ENCODE data around the gene MAGI1.

The MAGI1 gene

GRCh38 chr3:65493938-65494337 is 544.8 kb downstream of the MAGI1 start:
- no peak overlapping the region for H3K9ac ChIP-seq (ENCODE audit: low read depth, low read length)
- H3K9me3 ChIP-seq (ENCODE audit: control insufficient read depth, insufficient read depth, low read length) = no peaks in the 10 kb centered on the region
- H3K36me3 ChIP-seq (ENCODE audit: insufficient read depth, low read length) = no peaks in the 10 kb centered on the region
- H3K4me1 ChIP-seq (ENCODE audit: insufficient read depth, low read length) = no peaks in the 10 kb centered on the region

GRCh38 chr3:65493371-65493882 is 545.3 kb downstream of the MAGI1 start:
- H3K36me3 ChIP-seq (ENCODE audit: insufficient read depth, low read length) = no peaks in the 10 kb centered on the region
- no peak overlapping the region for H3K9ac ChIP-seq (ENCODE audit: low read depth, low read length)
- H3K9me3 ChIP-seq (ENCODE audit: control insufficient read depth, insufficient read depth, low read length) = no peaks in the 10 kb centered on the region
- H3K4me1 ChIP-seq (ENCODE audit: insufficient read depth, low read length) = no peaks in the 10 kb centered on the region

GRCh38 chr3:65492249-65492648 is 546.5 kb downstream of the MAGI1 start:
- Histone ChIP-seq H3K9me3 (ENCODE audit: control insufficient read depth, insufficient read depth, low read length) (no peaks in the 10 kb centered on the region), H3K4me1 (ENCODE audit: insufficient read depth, low read length) (peaks cover 3% of the 10 kb centered on the region; the same call in 1 of the 2 replicates), H3K9ac (ENCODE audit: low read depth, low read length) (no peak overlapping the region), H3K36me3 (ENCODE audit: insufficient read depth, low read length) (no peaks in the 10 kb centered on the region)

- Histone ChIP-seq H3K36me3 (ENCODE audit: insufficient read depth, low read length) (no peaks in the 10 kb centered on the region), H3K9me3 (ENCODE audit: control insufficient read depth, insufficient read depth, low read length) (no peaks in the 10 kb centered on the region), H3K4me1 (ENCODE audit: insufficient read depth, low read length) (peaks cover 16% of the 10 kb centered on the region), H3K9ac (ENCODE audit: low read depth, low read length) (no peak overlapping the region)
Measured at GRCh38 chr3:65490114-65490513, 548.6 kb downstream of the MAGI1 start.

GRCh38 chr3:65489253-65489652 is 549.5 kb downstream of the MAGI1 start:
- Histone ChIP-seq H3K9me3 (ENCODE audit: control insufficient read depth, insufficient read depth, low read length) (no peaks in the 10 kb centered on the region), H3K4me1 (ENCODE audit: insufficient read depth, low read length) (peaks cover 24% of the 10 kb centered on the region)

GRCh38 chr3:65485826-65486469 is 552.8 kb downstream of the MAGI1 start:
- H3K36me3 ChIP-seq (ENCODE audit: insufficient read depth, low read length) = no peaks in the 10 kb centered on the region
- no peak overlapping the region for H3K9ac ChIP-seq (ENCODE audit: low read depth, low read length)
- H3K9me3 ChIP-seq (ENCODE audit: control insufficient read depth, insufficient read depth, low read length) = no peaks in the 10 kb centered on the region
- peaks cover 36% of the 10 kb centered on the region for H3K4me1 ChIP-seq (ENCODE audit: insufficient read depth, low read length)

More at GRCh38 chr3:65489253-65489652, 549.5 kb downstream of the MAGI1 start:
- H3K9ac ChIP-seq (ENCODE audit: low read depth, low read length) = no peak overlapping the region
- no peaks in the 10 kb centered on the region for H3K36me3 ChIP-seq (ENCODE audit: insufficient read depth, low read length)

GRCh38 chr3:65484964-65485363 is 553.8 kb downstream of the MAGI1 start:
- H3K36me3 ChIP-seq (ENCODE audit: insufficient read depth, low read length) = no peaks in the 10 kb centered on the region
- H3K9ac ChIP-seq (ENCODE audit: low read depth, low read length) = no peak overlapping the region
- H3K9me3 ChIP-seq (ENCODE audit: control insufficient read depth, insufficient read depth, low read length) = no peaks in the 10 kb centered on the region
- peaks cover 36% of the 10 kb centered on the region for H3K4me1 ChIP-seq (ENCODE audit: insufficient read depth, low read length)

GRCh38 chr3:65483480-65483879 is 555.2 kb downstream of the MAGI1 start:
- no peaks in the 10 kb centered on the region for H3K9me3 ChIP-seq (ENCODE audit: control insufficient read depth, insufficient read depth, low read length)
- no peak overlapping the region for H3K9ac ChIP-seq (ENCODE audit: low read depth, low read length)
- H3K4me1 ChIP-seq (ENCODE audit: insufficient read depth, low read length) = peaks cover 45% of the 10 kb centered on the region
- H3K36me3 ChIP-seq (ENCODE audit: insufficient read depth, low read length) = no peaks in the 10 kb centered on the region

GRCh38 chr3:65483011-65483410 is 555.7 kb downstream of the MAGI1 start:
- H3K4me1 ChIP-seq (ENCODE audit: insufficient read depth, low read length) = peaks cover 48% of the 10 kb centered on the region
- H3K36me3 ChIP-seq (ENCODE audit: insufficient read depth, low read length) = no peaks in the 10 kb centered on the region
- no peaks in the 10 kb centered on the region for H3K9me3 ChIP-seq (ENCODE audit: control insufficient read depth, insufficient read depth, low read length)
- no peak overlapping the region for H3K9ac ChIP-seq (ENCODE audit: low read depth, low read length)

GRCh38 chr3:65481085-65481484 is 557.6 kb downstream of the MAGI1 start:
- no peaks in the 10 kb centered on the region for H3K36me3 ChIP-seq (ENCODE audit: insufficient read depth, low read length)
- H3K4me1 ChIP-seq (ENCODE audit: insufficient read depth, low read length) = peaks cover 42% of the 10 kb centered on the region

GRCh38 chr3:65479990-65480389 is 558.7 kb downstream of the MAGI1 start:
- no peaks in the 10 kb centered on the region for H3K9me3 ChIP-seq (ENCODE audit: control insufficient read depth, insufficient read depth, low read length)
- H3K4me1 ChIP-seq (ENCODE audit: insufficient read depth, low read length) = peaks cover 31% of the 10 kb centered on the region
- H3K36me3 ChIP-seq (ENCODE audit: insufficient read depth, low read length) = no peaks in the 10 kb centered on the region
- no peak overlapping the region for H3K9ac ChIP-seq (ENCODE audit: low read depth, low read length)

More at GRCh38 chr3:65481085-65481484, 557.6 kb downstream of the MAGI1 start:
- Histone ChIP-seq H3K9ac (ENCODE audit: low read depth, low read length) (no peak overlapping the region), H3K9me3 (ENCODE audit: control insufficient read depth, insufficient read depth, low read length) (no peaks in the 10 kb centered on the region)

GRCh38 chr3:65478551-65479500 is 559.9 kb downstream of the MAGI1 start:
- Histone ChIP-seq H3K9me3 (ENCODE audit: control insufficient read depth, insufficient read depth, low read length) (no peaks in the 10 kb centered on the region), H3K36me3 (ENCODE audit: insufficient read depth, low read length) (no peaks in the 10 kb centered on the region), H3K9ac (ENCODE audit: low read depth, low read length) (no peak overlapping the region), H3K4me1 (ENCODE audit: insufficient read depth, low read length) (peaks cover 20% of the 10 kb centered on the region)

GRCh38 chr3:65473736-65474135 is 565.0 kb downstream of the MAGI1 start:
- Histone ChIP-seq H3K36me3 (ENCODE audit: insufficient read depth, low read length) (no peaks in the 10 kb centered on the region; the same call in 1 of the 2 replicates), H3K9me3 (ENCODE audit: control insufficient read depth, insufficient read depth, low read length) (no peaks in the 10 kb centered on the region), H3K4me1 (ENCODE audit: insufficient read depth, low read length) (peaks cover 6% of the 10 kb centered on the region; the same call in 1 of the 2 replicates), H3K9ac (ENCODE audit: low read depth, low read length) (no peak overlapping the region)

- Histone ChIP-seq H3K36me3 (ENCODE audit: insufficient read depth, low read length) (no peaks in the 10 kb centered on the region; the same call in 1 of the 2 replicates), H3K9me3 (ENCODE audit: control insufficient read depth, insufficient read depth, low read length) (no peaks in the 10 kb centered on the region)
Measured at GRCh38 chr3:65472501-65472900, 566.2 kb downstream of the MAGI1 start.

More at GRCh38 chr3:65472501-65472900, 566.2 kb downstream of the MAGI1 start:
- Histone ChIP-seq H3K9ac (ENCODE audit: low read depth, low read length) (no peak overlapping the region), H3K4me1 (ENCODE audit: insufficient read depth, low read length) (no peaks in the 10 kb centered on the region)
